GM18519 (cell line): ENCODE measurements around the gene FOXP1.

ENCODE experiments used
- ATAC-seq: cut with Tn5 transposase; IDR thresholded peaks from one replicate; pipeline ENCODE4 v1.9.1; 2021; ENCODE audit warnings: mild to moderate bottlenecking, moderate library complexity; ENCODE audit not compliant: unreplicated experiment, low FRiP score

Gene FOXP1

GRCh38 chr3:71317749-71318457 lies 265.6 kb downstream of the FOXP1 start:
- ATAC-seq: no peak

DNA sequence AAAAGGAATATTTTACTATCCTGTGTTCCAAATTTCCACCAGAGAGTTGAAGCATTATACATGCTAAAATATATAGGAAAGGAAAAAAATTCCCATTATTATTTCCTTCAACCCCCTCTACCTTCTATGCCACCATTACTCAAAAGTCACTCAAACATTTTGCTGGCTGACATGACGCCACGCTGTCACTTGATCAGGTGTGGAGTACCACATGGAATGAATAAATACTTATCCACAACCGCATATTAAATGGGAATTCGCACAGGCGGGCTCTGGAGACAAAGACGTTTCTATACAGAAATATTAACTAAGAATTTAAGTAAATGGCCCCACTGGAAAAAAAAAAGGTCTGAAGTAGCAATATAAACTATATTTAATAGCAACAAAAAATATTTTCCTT lies 266.4 kb downstream of the FOXP1 start:
- no peak for ATAC-seq

GRCh38 chr3:71316066-71316777 lies 267.3 kb downstream of the FOXP1 start:
- no peak for ATAC-seq

DNA sequence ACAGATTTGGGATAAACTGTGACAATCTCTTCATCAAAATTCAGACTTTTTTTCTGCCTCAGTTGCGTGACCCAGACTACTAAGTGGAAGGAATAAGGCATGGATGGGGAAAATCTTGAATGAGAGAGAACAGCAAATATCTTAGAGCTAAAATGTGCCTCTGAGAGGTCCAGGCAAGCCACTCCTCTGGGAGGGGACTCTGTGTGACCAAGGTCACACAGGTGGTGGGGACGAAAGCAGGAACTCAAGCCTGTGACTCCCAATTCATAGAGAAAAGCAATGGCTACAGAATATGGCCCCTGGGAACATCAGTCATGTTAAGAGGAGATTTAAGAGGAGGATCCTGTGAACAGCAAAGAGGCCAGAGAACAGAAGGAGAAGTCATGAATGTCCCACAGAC lies 268.1 kb downstream of the FOXP1 start:
- ATAC-seq: no peak

GRCh38 chr3:71313844-71314243 lies 269.7 kb downstream of the FOXP1 start:
- no peak for ATAC-seq

DNA sequence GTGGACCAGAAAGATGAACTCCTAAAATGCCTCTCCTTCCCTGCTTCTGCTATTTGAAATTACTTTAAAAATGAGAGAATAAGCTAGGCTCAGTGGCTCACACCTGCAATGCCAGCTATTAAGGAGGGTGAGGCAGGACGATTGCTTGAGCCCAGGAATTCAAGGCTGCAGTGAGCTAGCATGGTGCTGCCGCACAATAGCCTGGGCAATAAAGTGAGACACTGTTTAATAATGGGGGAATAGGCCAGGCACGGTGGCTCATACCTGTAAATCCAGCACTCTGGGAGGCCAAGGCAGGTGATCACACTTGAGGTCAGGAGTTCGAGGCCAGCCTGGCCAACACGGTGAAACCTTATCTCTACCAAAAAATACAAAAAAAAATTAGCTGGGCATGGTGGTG lies 271.1 kb downstream of the FOXP1 start:
- ATAC-seq: no peak

GRCh38 chr3:71311661-71312046 lies 271.9 kb downstream of the FOXP1 start:
- no peak for ATAC-seq

- no peak for ATAC-seq
Observed at GRCh38 chr3:71310980-71311660, 272.4 kb downstream of the FOXP1 start.

DNA sequence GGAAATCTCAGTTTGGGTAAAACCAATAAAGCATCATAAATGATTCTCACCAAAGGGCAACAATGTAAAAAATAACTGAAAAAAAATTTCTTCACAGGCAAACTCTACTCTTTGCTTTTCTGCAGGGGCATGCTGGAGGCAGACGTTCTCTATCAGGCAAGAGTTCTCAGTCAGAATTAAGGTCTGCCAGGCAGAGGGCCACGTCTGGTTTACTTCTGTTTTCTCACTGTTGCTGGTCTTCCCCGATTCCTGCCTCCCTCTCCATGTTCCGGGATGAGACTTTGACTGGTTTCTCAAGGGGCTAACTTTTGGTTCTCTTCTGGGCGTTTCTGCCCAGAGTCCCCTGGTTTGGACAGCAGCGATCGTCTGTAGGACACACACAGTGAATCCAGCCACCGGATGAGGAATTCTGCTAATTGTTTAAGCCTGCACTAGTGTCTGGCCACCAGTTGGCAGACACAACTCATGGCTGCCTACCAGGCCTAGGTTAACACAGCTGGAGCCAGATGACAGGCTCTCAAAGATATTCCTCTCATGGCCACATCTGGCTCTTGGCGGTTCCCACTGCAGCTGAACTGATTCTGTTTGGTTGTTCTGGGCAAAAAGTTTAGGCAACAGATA lies 273.1 kb downstream of the FOXP1 start:
- ATAC-seq: no peak

GRCh38 chr3:71309886-71310285 lies 273.6 kb downstream of the FOXP1 start:
- no peak for ATAC-seq

GRCh38 chr3:71309342-71309741 lies 274.2 kb downstream of the FOXP1 start:
- no peak for ATAC-seq

GRCh38 chr3:71308836-71309235 lies 274.7 kb downstream of the FOXP1 start:
- no peak for ATAC-seq

DNA sequence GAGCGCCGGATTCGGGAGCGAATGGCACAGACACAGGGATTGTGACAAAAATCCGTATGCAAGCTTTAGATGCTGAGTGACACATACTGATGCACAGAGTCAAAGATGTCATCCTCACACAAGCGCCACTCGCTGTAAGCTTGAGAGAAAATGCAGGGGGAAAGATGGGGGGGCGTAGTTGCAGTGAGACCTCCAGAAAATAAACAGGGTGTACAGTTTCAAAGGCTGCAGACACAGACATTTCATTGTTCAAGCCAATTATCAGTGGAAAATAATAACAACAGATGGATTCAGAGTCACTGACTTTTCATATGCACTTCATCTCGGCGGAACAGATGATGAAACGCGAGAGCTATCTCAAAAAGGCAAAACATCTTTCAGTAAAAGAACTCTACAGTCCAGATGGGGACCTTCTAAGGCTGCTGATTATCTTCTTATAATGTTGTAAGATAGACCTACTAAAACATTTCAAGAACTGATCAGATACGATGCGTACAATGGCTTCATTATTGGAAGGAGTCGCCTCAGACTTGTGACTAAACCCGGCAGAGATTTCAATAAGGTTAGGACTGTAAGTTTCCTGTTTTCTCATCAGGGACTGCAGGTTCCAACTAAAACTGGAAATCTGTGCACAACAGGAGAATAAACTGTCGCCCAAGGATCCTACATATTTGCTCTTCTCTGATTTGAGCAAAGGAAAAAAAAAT lies 275.4 kb downstream of the FOXP1 start:
- ATAC-seq: no peak

GRCh38 chr3:71305231-71306206 lies 278.0 kb downstream of the FOXP1 start:
- ATAC-seq: no peak

DNA sequence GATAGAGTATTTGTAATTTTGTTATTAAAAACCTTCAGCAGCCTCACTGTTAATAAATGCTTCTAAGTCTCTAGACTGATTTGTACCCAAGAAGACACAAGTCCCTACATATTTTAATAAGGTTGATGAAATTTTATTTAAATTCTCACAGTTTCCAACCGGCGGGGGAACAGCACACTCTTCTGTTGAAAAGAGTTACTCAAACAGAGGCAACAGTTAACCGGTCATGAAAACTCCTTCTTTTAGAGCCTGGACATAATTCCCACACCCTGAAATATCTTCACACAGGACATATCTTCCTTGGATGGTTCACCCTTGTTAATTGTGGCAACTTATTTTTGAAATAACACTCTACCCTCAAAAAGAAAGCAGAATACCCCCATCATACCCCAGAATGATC lies 278.8 kb downstream of the FOXP1 start:
- no peak for ATAC-seq

DNA sequence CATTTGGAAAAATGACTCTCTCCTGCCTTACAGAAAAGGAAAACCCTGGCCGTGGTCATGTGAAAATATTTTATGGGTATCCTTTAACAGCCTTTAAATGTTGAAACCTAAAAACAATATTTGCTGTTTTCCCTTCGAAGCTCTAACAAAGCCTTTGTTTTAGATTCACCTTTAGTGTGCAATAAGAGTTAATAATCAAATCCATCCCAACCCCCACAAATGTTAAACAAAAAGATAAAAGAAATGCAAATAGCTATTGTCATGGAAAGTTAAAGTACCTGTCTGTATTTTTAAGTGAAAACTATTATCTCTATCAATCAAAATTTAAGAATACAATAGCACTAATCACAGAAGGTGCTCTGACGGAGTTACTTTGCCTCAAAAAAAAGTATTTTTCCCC lies 279.3 kb downstream of the FOXP1 start:
- ATAC-seq: no peak

DNA sequence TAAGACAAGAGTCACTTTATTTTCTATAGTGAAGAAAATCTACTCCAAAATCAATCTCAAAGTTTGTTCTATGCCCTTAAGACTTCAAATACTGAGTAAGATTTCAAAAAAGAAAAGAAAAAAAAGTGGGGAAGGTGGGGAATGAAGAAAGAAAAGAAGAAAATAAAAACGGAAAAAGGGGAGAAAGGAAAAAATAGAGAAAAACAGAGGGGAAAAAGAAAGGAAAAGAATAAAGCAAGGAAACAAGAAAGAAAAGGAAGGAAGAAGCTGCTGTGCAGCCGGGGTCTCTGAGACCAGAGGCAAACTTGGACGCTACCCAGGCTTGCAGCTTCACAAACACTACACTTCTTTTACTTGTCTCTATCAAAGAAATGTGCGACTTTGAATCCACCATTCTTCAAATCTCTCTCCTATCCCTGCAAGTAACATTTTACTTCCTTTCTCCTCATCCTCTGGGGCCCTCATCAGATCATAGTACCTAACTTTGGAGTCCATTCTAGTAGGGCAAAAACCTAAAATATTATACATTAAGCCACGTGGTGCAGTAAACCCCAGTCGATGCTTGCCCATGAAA lies 279.8 kb downstream of the FOXP1 start:
- ATAC-seq: no peak

DNA sequence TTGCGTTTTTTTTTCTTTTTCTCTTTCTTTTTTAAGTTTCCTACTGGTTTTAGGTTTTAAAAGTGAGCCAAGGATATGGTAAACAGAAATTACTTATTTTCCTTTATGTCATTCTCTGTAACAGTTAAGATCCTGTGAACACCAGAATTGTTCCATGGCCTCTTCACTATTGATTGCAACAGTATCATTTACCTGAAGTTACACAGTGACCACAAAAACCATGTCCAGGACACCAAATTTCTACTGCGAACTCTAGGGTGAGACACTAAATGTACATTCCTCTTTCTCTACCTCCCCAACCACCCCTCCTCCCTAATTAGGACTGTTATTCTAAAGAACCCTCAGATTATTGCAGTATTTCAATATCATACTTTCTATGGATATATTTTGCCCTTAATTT lies 280.9 kb downstream of the FOXP1 start:
- ATAC-seq: no peak

- ATAC-seq: peak; percentile 70
Observed at GRCh38 chr3:71300951-71301393, 282.6 kb downstream of the FOXP1 start.
